Measurements from ENCODE around the gene CSH2.
"Not testable (repeated sequence)": the region's sequence is repeated elsewhere in the genome, so short reads cannot be mapped to it uniquely, and the experiment has no call there.

CSH2 gene

GRCh38 chr17:63873577-63873976, at the start of gene CSH2:
CSH2 (minus strand) TSS chr17:63873677; CDS start chr17:63873614, 63 bp downstream.
- DNase-seq (ENCODE audit: low read depth in 2 of 2, low spot score in 1 of 2), result not testable (repeated sequence)

- DNase-seq (ENCODE audit: low read depth in 2 of 2, low spot score in 1 of 2), result not testable (repeated sequence)
These were observed 48.9 kb upstream of the CSH2 start for GRCh38 chr17:63922402-63922801.

- DNase-seq (ENCODE audit: low read depth in 2 of 2, low spot score in 1 of 2), result not testable (repeated sequence)
These were observed 47.3 kb upstream of the CSH2 start for GRCh38 chr17:63920779-63921178.

GRCh38 chr17:63920050-63920449, 46.6 kb upstream of the CSH2 start:
- DNase-seq (ENCODE audit: low read depth in 2 of 2, low spot score in 1 of 2), result not testable (repeated sequence)

GRCh38 chr17:63919311-63919723, 45.8 kb upstream of the CSH2 start:
- peak; percentile 38 to 58 for DNase-seq (ENCODE audit: low read depth in 2 of 2, low spot score in 1 of 2)

- not testable (repeated sequence) for DNase-seq (ENCODE audit: low read depth in 2 of 2, low spot score in 1 of 2)
These were observed 45.4 kb upstream of the CSH2 start, which contains the start of gene GH1 for GRCh38 chr17:63918789-63919305. GH1 (minus strand) TSS chr17:63918839; CDS start chr17:63918776, 63 bp downstream.

- no peak for DNase-seq (ENCODE audit: low read depth in 2 of 2, low spot score in 1 of 2)
These were observed 44.8 kb upstream of the CSH2 start for GRCh38 chr17:63918305-63918704.

GRCh38 chr17:63917646-63918045, 44.2 kb upstream of the CSH2 start:
- no peak for DNase-seq (ENCODE audit: low read depth in 2 of 2, low spot score in 1 of 2)

GRCh38 chr17:63917206-63917605, 43.7 kb upstream of the CSH2 start:
- not testable (repeated sequence) for DNase-seq (ENCODE audit: low read depth in 2 of 2, low spot score in 1 of 2)

- no peak for DNase-seq (ENCODE audit: low read depth in 2 of 2, low spot score in 1 of 2)
These were observed 43.2 kb upstream of the CSH2 start for GRCh38 chr17:63916566-63917185.

GRCh38 chr17:63915753-63916152, 42.3 kb upstream of the CSH2 start:
- DNase-seq (ENCODE audit: low read depth in 2 of 2, low spot score in 1 of 2), result not testable (repeated sequence)

GRCh38 chr17:63914471-63914870, 41.0 kb upstream of the CSH2 start:
- no peak for DNase-seq (ENCODE audit: low read depth in 2 of 2, low spot score in 1 of 2)

- peak; percentile 26 to 57 for DNase-seq (ENCODE audit: low read depth in 2 of 2, low spot score in 1 of 2)
These were observed 38.2 kb upstream of the CSH2 start for GRCh38 chr17:63911657-63912100.

- no peak for DNase-seq (ENCODE audit: low read depth in 2 of 2, low spot score in 1 of 2)
These were observed 37.7 kb upstream of the CSH2 start, which contains the start of gene CSHL1 for GRCh38 chr17:63911041-63911635. CSHL1 (minus strand) TSS chr17:63911258; CDS start chr17:63911196, 62 bp downstream.

GRCh38 chr17:63910096-63910495, 36.6 kb upstream of the CSH2 start:
- DNase-seq (ENCODE audit: low read depth in 2 of 2, low spot score in 1 of 2), result no peak

GRCh38 chr17:63909586-63909985, 36.1 kb upstream of the CSH2 start:
- DNase-seq (ENCODE audit: low read depth in 2 of 2, low spot score in 1 of 2), result not testable (repeated sequence)

- DNase-seq (ENCODE audit: low read depth in 2 of 2, low spot score in 1 of 2), result not testable (repeated sequence)
These were observed 33.8 kb upstream of the CSH2 start for GRCh38 chr17:63907161-63907778.

GRCh38 chr17:63904796-63905195, 31.3 kb upstream of the CSH2 start:
- not testable (repeated sequence) for DNase-seq (ENCODE audit: low read depth in 2 of 2, low spot score in 1 of 2)

- DNase-seq (ENCODE audit: low read depth in 2 of 2, low spot score in 1 of 2), result not testable (repeated sequence)
These were observed 30.3 kb upstream of the CSH2 start for GRCh38 chr17:63903787-63904201.

GRCh38 chr17:63901971-63902370, 28.5 kb upstream of the CSH2 start:
- DNase-seq (ENCODE audit: low read depth in 2 of 2, low spot score in 1 of 2), result not testable (repeated sequence)

GRCh38 chr17:63898899-63899798, 25.7 kb upstream of the CSH2 start:
- not testable (repeated sequence) for DNase-seq (ENCODE audit: low read depth in 2 of 2, low spot score in 1 of 2)
